ENCODE measurements around the gene A2M.

DNA sequence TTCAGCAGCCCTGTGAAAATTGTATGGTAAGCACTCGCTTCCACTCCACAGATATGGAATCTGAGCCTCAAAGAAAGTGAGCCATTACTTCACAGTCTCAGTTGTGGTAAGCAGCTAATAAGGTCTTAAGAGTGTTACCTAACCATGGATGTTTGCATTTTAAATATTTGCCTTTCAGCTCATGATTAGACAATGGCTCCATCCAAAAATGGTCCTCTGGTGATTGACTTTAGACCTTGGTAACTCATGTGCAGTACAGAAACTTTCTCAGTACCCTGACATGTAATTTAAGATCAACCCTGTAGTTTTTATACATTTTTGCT lies 1.8 kb downstream of the A2M start:
- TF ChIP-seq, protein P1, sequence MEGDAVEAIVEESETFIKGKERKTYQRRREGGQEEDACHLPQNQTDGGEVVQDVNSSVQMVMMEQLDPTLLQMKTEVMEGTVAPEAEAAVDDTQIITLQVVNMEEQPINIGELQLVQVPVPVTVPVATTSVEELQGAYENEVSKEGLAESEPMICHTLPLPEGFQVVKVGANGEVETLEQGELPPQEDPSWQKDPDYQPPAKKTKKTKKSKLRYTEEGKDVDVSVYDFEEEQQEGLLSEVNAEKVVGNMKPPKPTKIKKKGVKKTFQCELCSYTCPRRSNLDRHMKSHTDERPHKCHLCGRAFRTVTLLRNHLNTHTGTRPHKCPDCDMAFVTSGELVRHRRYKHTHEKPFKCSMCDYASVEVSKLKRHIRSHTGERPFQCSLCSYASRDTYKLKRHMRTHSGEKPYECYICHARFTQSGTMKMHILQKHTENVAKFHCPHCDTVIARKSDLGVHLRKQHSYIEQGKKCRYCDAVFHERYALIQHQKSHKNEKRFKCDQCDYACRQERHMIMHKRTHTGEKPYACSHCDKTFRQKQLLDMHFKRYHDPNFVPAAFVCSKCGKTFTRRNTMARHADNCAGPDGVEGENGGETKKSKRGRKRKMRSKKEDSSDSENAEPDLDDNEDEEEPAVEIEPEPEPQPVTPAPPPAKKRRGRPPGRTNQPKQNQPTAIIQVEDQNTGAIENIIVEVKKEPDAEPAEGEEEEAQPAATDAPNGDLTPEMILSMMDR (conservative IDR thresholded peaks at IDR 0.05; ENCODE audit: low read depth in 2 of 2) = no peak
- TF ChIP-seq, protein P2, sequence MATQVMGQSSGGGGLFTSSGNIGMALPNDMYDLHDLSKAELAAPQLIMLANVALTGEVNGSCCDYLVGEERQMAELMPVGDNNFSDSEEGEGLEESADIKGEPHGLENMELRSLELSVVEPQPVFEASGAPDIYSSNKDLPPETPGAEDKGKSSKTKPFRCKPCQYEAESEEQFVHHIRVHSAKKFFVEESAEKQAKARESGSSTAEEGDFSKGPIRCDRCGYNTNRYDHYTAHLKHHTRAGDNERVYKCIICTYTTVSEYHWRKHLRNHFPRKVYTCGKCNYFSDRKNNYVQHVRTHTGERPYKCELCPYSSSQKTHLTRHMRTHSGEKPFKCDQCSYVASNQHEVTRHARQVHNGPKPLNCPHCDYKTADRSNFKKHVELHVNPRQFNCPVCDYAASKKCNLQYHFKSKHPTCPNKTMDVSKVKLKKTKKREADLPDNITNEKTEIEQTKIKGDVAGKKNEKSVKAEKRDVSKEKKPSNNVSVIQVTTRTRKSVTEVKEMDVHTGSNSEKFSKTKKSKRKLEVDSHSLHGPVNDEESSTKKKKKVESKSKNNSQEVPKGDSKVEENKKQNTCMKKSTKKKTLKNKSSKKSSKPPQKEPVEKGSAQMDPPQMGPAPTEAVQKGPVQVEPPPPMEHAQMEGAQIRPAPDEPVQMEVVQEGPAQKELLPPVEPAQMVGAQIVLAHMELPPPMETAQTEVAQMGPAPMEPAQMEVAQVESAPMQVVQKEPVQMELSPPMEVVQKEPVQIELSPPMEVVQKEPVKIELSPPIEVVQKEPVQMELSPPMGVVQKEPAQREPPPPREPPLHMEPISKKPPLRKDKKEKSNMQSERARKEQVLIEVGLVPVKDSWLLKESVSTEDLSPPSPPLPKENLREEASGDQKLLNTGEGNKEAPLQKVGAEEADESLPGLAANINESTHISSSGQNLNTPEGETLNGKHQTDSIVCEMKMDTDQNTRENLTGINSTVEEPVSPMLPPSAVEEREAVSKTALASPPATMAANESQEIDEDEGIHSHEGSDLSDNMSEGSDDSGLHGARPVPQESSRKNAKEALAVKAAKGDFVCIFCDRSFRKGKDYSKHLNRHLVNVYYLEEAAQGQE (IDR thresholded peaks at IDR 0.05; ENCODE audit: unreplicated experiment) = no peak

Measured in GM23338 (cell line).